Effector CD4-positive, alpha-beta T cell (primary cell): ENCODE data around the gene ETF1.
A peak's percentile ranks its signal among the peaks of the same experiment; 100 is the strongest.

ENCODE experiments used
- DNase-seq: peaks from one replicate; pipeline ENCODE4 v3.0.0-alpha.2; 2020

The ETF1 gene

GRCh38 chr5:138459311-138459933 lies 83.6 kb downstream of the ETF1 start:
- peak; percentile 72 for DNase-seq

GRCh38 chr5:138458856-138459255 lies 84.2 kb downstream of the ETF1 start:
- no peak for DNase-seq

- DNase-seq = no peak
Measured at GRCh38 chr5:138458384-138458783, 84.7 kb downstream of the ETF1 start.

- no peak for DNase-seq
Measured at GRCh38 chr5:138457531-138458275, 85.3 kb downstream of the ETF1 start.
